GM12892 (cell line): ENCODE results near the gene UAP1. TPM values are rescaled to one million over a fixed set of nuclear protein-coding genes. Genes with fewer than 3 reads are reported as not detected.

ENCODE experiments used
- DNase-seq: peaks from one replicate; pipeline ENCODE4 v3.0.0; 2011; ENCODE audit not compliant: insufficient read length
- FAIRE-seq: peaks from 2 replicates; lab custom pipeline; 2011; peaks lifted over from hg19 to GRCh38; lab: Jason Lieb, UNC
- POLR2A ChIP-seq: IDR thresholded peaks from 2 replicates; pipeline ENCODE4 v1.6.1; 2011; ENCODE audit warnings: low read depth, low read length, control low read depth
- POLR2AphosphoS5 ChIP-seq: IDR thresholded peaks from 2 replicates; pipeline ENCODE4 v1.6.1; 2011; ENCODE audit warnings: low read depth, low read length, control low read depth
- TAF1 ChIP-seq: IDR thresholded peaks from 2 replicates; pipeline ENCODE4 v1.6.1; 2011; ENCODE audit warnings: low read depth, mild to moderate bottlenecking, control low read depth, low read length, borderline replicate concordance
- polyA plus RNA-seq: library from polyadenylated mRNA; unstranded; fragments of >200 nt; gene quantifications from one replicate; pipeline ENCODE4 v1.2.1, GENCODE V29; 2012; ENCODE audit warnings: missing spikeins, inconsistent platforms; ENCODE audit not compliant: missing spikeins

Gene UAP1
- 24.8 TPM for polyA plus RNA-seq

DNA sequence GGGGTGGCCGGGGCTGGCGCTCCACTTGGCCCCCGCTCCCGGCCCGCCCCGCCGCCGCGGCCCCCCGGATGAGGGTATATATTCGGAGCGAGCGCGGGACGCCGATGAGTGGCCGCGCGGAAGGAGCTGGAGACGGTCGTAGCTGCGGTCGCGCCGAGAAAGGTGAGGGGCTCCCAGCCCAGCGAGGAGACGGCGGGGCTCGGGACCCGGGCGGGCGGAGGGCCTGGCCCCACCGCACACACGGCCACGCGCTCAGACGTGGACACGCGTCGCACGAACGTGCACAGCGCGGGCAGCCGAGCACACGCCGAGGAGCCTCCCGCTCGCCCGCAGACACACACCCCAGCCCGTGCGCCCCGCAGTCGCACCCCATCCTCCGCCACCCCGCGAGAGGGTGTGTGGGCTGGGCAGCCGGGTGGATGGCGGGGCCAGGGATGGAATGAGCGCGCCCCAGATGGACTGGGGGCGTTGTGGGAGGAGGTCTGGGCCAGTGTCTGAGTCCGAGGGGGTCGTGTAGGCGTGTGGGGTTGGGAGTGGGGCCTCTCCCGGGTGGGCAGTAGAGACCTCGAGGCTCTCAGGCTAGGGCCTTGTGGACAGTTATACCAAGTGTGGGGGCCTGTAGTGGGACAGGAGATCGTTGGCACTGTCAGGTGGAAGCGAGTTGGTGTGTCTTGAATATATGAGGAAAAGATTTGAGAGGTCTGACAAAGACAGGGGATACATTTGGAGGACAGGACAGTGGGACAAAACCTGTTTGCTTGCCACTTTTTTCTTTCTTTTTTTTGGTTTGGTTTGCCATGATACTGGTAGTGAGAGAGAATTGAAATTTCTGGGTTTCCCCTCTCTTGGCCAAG lies at the start of gene UAP1:
UAP1 (plus strand) TSS at position 107 of the 854 bp plus-strand sequence. CDS start 4,347 bp downstream, outside the sequence.
- DNase-seq = peak; percentile 31
- FAIRE-seq = peak; percentile 5

DNA sequence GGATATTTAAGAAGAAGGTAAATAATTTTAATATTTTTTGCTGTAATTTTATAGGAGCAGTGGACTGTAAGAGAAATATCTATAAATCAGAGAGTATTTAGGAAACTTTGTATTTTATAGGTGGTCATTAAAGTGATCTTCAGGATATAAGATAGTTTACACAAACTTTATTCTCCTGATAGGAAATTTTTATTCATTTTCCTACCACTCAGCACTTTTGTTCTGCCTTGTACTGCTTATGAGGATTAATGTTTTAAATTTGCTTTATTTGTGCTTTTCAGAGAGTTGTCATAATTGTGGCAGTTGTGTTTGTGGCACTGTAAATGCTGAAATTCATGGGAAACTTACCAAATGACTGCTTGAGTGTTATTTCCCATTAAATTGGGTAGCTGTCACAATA lies 34.2 kb upstream of the UAP1 start:
- TF ChIP-seq POLR2A (no peak), TAF1 (no peak), POLR2AphosphoS5 (no peak)
- no peak for FAIRE-seq
- DNase-seq = no peak

More for the DNA sequence above, at the start of gene UAP1:
- TF ChIP-seq TAF1 (no peak), POLR2AphosphoS5 (no peak), POLR2A (peak; percentile 79)

DNA sequence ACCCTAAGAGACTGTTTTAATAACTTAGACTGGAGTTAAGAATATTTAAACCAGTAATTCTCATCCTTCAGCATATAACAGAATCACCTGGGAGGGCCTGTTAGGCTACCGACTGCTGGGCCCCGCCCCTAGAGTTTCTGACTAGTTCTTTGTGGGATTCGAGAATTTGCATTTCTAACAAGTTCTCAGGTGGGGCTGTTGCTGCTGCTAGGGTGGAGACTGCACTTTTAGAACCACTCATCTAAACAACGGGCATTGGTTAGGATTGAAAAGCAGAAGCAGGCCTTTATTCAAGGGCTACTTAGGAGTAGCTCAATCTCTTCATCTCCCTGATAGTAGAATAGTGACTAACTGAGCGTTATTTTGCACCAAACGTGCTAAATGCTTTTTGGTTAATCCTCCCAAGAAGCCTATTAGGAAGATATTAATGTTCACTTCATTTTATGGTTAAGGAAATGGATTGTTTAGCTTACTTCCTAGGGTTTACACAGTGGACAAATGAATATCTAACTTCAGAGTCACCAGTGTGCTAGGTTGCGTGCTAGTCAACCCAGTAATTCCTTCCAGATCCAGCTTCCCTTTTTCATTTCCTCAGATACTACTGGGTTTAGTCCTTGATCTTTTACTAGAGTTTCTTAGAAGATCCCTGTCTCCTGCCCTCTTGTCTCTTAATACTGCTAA lies 31.1 kb upstream of the UAP1 start:
- DNase-seq (peak; percentile 25), FAIRE-seq (peak; percentile 87)
- no peak for TF ChIP-seq POLR2AphosphoS5
- TF ChIP-seq POLR2A = no peak
- no peak for TF ChIP-seq TAF1

DNA sequence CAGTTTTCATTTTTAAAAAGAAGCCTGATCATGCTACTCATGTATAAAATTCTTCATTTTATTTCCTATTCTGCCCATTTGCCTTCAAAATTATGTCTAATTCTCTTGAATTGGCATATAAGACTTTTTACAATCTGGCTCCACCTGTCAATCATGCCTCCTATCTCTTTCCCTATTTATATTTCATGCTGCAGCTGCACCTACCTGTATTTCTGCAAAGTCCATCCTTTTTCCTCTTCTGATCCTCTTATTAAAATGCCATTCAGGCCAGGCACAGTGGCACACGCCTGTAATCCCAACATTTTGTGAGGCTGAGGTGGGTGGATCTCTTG lies 30.6 kb upstream of the UAP1 start:
- DNase-seq = no peak
- TF ChIP-seq TAF1 = no peak
- no peak for TF ChIP-seq POLR2AphosphoS5
- TF ChIP-seq POLR2A = no peak
- FAIRE-seq = no peak

DNA sequence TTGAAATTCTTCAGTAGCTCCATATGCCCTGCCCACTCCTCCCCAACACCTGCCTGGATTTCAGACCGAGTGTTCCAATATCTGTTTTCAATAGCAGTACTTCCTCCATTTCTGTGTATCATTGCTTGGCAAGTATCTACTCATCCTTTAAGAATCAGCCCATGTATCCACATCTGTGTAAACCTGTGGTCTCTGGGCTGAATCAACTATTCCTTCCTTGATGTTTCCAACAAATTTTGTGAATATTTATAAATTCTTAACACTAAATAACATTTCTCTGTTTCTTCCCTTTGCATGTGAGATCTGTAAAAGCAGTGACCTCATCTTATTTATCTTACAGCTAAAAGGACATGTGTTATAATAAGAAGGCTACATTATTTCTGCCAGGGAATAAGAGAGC lies 26.0 kb upstream of the UAP1 start:
- TF ChIP-seq POLR2A (no peak), TAF1 (no peak), POLR2AphosphoS5 (no peak)
- FAIRE-seq (no peak), DNase-seq (no peak)

DNA sequence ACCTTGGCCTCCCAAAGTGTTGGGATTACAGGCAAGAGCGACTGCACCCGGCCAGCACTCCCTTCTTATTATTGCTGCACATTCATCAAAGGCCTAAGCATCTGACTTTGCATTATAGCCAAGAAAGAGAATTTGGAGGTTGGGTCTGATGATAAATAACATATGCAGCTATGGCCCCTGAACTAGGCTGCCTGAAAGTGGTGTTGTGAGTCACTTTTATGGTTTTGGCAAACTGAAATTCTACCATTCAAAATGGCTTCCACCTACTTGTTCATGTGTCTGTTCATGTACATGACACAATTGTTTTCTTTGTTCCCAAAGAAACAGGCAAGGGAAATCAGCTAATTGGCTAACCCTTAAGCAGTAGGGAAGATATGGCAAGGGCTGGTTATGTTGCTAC lies 25.0 kb upstream of the UAP1 start:
- TF ChIP-seq TAF1 = no peak
- TF ChIP-seq POLR2AphosphoS5 = no peak
- no peak for TF ChIP-seq POLR2A
- FAIRE-seq (no peak), DNase-seq (no peak)

DNA sequence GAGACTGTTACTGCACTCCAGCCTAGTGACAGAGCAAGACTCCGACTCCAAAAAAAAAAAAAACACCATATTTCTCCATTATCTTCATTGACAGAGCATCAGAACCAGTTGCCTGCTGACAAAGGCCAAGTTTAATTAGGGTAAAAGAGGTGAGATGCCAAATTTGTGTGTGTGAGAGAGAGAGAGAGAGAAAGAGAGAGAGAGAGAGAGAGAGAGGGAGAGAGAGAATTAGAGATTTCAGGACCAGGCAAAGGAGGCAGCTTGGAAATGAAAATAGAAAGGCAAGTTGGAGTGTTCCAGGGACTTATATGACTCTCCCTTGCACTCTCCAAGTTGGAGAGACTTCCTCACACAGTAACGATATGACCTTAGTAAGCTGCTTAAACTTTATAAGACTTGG lies 24.3 kb upstream of the UAP1 start:
- no peak for FAIRE-seq

DNA sequence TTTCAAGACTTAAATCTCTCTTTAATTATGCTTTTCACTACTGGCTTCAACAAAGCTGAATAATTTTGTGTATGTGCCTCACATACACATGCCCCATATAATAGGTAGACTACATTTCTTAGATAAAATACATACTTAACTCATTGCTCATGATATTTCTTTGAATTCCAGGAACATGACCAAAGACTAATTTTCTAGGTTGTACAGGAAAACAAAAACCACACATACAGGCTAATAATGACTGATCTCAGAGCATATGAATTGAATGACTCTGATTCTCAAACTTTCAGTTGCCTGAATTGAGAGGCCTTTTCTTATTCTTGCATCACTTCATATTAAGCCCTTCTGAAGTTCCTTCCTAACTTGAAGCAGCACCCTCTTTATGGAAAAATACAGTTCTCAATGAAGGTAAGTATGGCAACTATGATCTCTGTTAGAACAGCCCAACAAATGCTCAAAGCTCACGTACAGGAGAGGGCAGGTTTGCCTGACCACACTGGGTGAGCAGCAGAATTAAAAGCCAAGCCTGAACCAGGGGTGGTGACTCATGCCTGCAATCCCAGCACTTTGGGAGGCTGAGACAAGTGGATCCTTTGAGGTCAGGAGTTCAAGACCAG lies 22.6 kb upstream of the UAP1 start:
- TF ChIP-seq POLR2A = no peak
- no peak for TF ChIP-seq POLR2AphosphoS5
- TF ChIP-seq TAF1 = no peak
- DNase-seq (no peak), FAIRE-seq (no peak)

More for the DNA sequence above, 24.3 kb upstream of the UAP1 start:
- no peak for DNase-seq
- no peak for TF ChIP-seq TAF1
- TF ChIP-seq POLR2A = no peak
- TF ChIP-seq POLR2AphosphoS5 = no peak

DNA sequence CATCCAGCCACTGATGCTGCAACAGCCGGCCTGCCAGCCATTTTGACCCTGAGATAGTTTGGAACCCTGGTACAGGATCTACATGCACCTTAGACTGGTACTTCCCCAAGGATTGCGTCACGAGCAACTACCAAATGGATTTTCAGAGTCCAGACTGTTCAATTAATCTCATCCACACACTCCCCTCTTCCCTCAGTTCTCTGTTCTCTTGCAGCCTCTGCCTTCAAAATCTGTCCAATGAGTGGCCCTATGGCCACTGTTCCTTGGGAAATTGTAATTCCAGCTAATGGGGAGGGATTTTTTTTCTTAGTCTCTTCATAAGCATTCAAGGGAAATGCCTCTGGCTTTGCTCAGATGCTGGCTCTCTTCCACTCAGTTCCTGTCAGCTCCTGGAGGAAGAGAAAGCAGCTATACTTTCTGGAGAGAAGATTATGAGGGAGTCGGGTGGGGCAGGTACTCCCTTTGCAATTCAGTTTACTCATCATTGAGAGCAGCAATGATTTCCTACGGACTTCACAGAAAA lies 19.8 kb upstream of the UAP1 start:
- FAIRE-seq (no peak), DNase-seq (no peak)
- TF ChIP-seq TAF1 (no peak), POLR2A (no peak), POLR2AphosphoS5 (no peak)

DNA sequence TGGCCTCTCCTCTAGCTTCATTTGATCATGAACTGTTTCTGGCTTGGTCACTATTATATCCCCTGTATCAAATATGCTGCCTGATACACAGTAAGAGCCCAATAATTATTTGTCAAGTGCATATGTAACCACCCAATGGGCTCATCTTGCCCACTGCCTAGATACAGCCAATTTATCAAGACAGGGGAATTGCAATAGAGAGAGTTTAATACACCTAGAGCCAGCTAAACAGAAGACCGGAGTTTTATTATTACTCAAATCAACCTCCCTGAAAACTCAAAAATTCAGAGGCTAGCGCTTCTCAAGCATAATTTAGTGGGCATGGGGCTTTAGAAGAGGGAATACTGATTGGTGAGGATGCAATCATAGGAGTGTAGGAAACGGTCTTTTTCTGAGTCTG lies 18.3 kb upstream of the UAP1 start:
- TF ChIP-seq POLR2A = no peak
- TF ChIP-seq POLR2AphosphoS5 = no peak
- TF ChIP-seq TAF1 = no peak
- FAIRE-seq = no peak
- no peak for DNase-seq

DNA sequence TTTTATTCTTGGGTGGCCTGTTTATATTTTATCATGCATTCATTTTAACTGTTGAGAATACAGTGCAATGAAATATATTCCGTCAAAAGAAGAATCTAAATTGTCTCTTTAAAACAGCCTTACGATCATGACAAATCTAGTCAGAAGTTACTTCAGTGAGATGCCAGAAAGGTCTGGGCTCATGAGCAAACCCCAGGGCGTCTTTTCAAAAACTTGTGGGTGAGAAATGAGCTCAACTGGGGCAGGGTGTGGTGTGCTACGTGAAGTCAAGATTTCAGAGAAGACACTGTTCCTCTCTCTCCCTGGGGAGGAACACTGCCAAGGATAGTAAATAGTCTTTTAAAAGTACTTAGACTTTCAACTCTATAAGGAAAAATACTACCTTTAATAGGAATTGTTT lies 13.4 kb upstream of the UAP1 start:
- no peak for TF ChIP-seq POLR2A
- no peak for TF ChIP-seq TAF1
- no peak for TF ChIP-seq POLR2AphosphoS5
- FAIRE-seq (no peak), DNase-seq (no peak)

DNA sequence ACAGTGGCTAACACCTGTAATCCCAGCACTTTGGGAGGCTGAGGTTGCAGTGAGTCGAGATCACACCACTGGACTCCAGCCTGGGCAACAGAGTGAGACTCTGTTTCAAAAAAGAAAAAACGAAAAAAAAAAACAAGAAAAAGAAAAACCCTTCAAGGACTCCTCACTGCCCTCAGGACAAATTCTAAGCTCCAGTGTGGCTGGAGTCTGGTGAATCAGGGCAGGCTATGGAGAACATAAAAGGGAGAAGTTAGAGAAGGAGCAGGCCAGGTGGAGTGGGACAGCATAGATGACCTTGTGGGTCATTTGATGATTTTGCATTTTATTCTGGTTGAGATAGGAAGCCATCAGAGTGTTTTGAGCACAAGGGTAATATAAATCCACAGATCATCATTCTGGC lies 12.5 kb upstream of the UAP1 start:
- TF ChIP-seq TAF1 (no peak), POLR2AphosphoS5 (no peak), POLR2A (no peak)
- DNase-seq = no peak
- no peak for FAIRE-seq
